WTC11 (cell line): Measurements from ENCODE around the gene C20orf204. TPM values are rescaled to one million over a fixed set of nuclear protein-coding genes. Genes with fewer than 3 reads are reported as not detected.

Source experiments
- ATAC-seq: fragments of 200-7000 bp; cut with Tn5 transposase; 2 replicates; pipeline ENCODE4 v1.10.0; 2021; ENCODE audit warnings: mild to moderate bottlenecking, moderate library complexity
- CTCF ChIA-PET: fragments of 300-600 bp; sonication (Branson Sonifier 250); formaldehyde crosslinking; loops from one replicate; lab custom pipeline; 2021; ENCODE audit warnings: antibody characterized with exemption; lab: Charles Lee
- POLR2A ChIA-PET: fragments of 350-600 bp; sonication (Branson Sonifier 250); formaldehyde crosslinking; loops from one replicate; lab custom pipeline; 2021; ENCODE audit warnings: antibody characterized with exemption; lab: Charles Lee
- DNase-seq: peaks from one replicate; pipeline ENCODE4 v3.0.0; 2021; ENCODE audit warnings: low spot score
- H3K27ac Mint-ChIP-seq: 2 replicates; pipeline ENCODE4 v1.8.0; 2021; ENCODE audit warnings: mixed read lengths
- H3K27me3 Mint-ChIP-seq: 2 replicates; pipeline ENCODE4 v1.8.0; 2021; ENCODE audit warnings: low read depth, mild to moderate bottlenecking, moderate library complexity, mixed read lengths
- H3K36me3 Mint-ChIP-seq: 2 replicates; pipeline ENCODE4 v1.8.0; 2021; ENCODE audit warnings: mixed read lengths
- H3K4me1 Mint-ChIP-seq: 2 replicates; pipeline ENCODE4 v1.8.0; 2022; ENCODE audit warnings: mixed read lengths
- H3K4me3 Mint-ChIP-seq: 2 replicates; pipeline ENCODE4 v1.8.0; 2021; ENCODE audit warnings: mild to moderate bottlenecking, moderate library complexity, mixed read lengths
- H3K9me3 Mint-ChIP-seq: 2 replicates; pipeline ENCODE4 v1.8.0; 2021; ENCODE audit warnings: mixed read lengths
- ATF2 ChIP-seq: sonication (generic); formaldehyde crosslinking; IDR thresholded peaks from 2 replicates; pipeline ENCODE4 v1.8.1; 2022; ENCODE audit warnings: low read depth, missing genetic modification reagents, borderline replicate concordance
- CREB1 ChIP-seq: sonication (generic); formaldehyde crosslinking; IDR thresholded peaks from 2 replicates; pipeline ENCODE4 v1.8.0; 2023; ENCODE audit warnings: mild to moderate bottlenecking, missing genetic modification reagents
- CREM ChIP-seq: sonication (generic); formaldehyde crosslinking; IDR thresholded peaks from 2 replicates; pipeline ENCODE4 v1.8.1; 2022; ENCODE audit warnings: mild to moderate bottlenecking, missing genetic modification reagents, moderate library complexity
- ELF4 ChIP-seq: sonication (generic); formaldehyde crosslinking; IDR thresholded peaks from 2 replicates; pipeline ENCODE4 v1.8.1; 2022; ENCODE audit warnings: low read depth, mild to moderate bottlenecking, moderate library complexity, missing genetic modification reagents
- EMX1 ChIP-seq: fragments of 250-450 bp; sonication (Bioruptor Pico); IDR thresholded peaks from 2 replicates; pipeline ENCODE4 v1.8.0; 2021; ENCODE audit warnings: mild to moderate bottlenecking
- FOXP4 ChIP-seq: sonication (generic); formaldehyde crosslinking; IDR thresholded peaks from 2 replicates; pipeline ENCODE4 v1.8.0; 2022; ENCODE audit warnings: mild to moderate bottlenecking, missing genetic modification reagents
- GRHL2 ChIP-seq: fragments of 250-450 bp; sonication (Bioruptor Pico); IDR thresholded peaks from 2 replicates; pipeline ENCODE4 v1.8.0; 2022; ENCODE audit warnings: mild to moderate bottlenecking, moderate library complexity; ENCODE audit not compliant: insufficient replicate concordance, severe bottlenecking
- JAZF1 ChIP-seq: fragments of 250-450 bp; sonication (Bioruptor Pico); IDR thresholded peaks from 2 replicates; pipeline ENCODE4 v1.9.0; 2021; ENCODE audit warnings: moderate library complexity, mild to moderate bottlenecking, inconsistent platforms
- JUN ChIP-seq: sonication (generic); formaldehyde crosslinking; IDR thresholded peaks from 2 replicates; pipeline ENCODE4 v1.8.0; 2023; ENCODE audit warnings: mild to moderate bottlenecking, missing genetic modification reagents
- NR1H2 ChIP-seq: sonication (generic); formaldehyde crosslinking; IDR thresholded peaks from 2 replicates; pipeline ENCODE4 v1.9.0; 2021; ENCODE audit warnings: mild to moderate bottlenecking, moderate library complexity, missing genetic modification reagents
- NR2C2 ChIP-seq: sonication (generic); formaldehyde crosslinking; IDR thresholded peaks from 2 replicates; pipeline ENCODE4 v1.8.0; 2022; ENCODE audit warnings: mild to moderate bottlenecking, missing genetic modification reagents
- TEAD1 ChIP-seq: sonication (generic); formaldehyde crosslinking; IDR thresholded peaks from 2 replicates; pipeline ENCODE4 v1.8.0; 2022; ENCODE audit warnings: mild to moderate bottlenecking, missing genetic modification reagents
- TP53 ChIP-seq: sonication (generic); formaldehyde crosslinking; IDR thresholded peaks from 2 replicates; pipeline ENCODE4 v1.8.1; 2023; ENCODE audit warnings: mild to moderate bottlenecking, missing genetic modification reagents
- USF2 ChIP-seq: sonication (generic); formaldehyde crosslinking; IDR thresholded peaks from 2 replicates; pipeline ENCODE4 v1.8.1; 2023; ENCODE audit warnings: mild to moderate bottlenecking, missing genetic modification reagents, moderate library complexity
- ZBTB21 ChIP-seq: sonication (generic); formaldehyde crosslinking; IDR thresholded peaks from 2 replicates; pipeline ENCODE4 v1.8.1; 2023; ENCODE audit warnings: mild to moderate bottlenecking, missing genetic modification reagents, borderline replicate concordance
- ZNF232 ChIP-seq: sonication (generic); formaldehyde crosslinking; IDR thresholded peaks from 2 replicates; pipeline ENCODE4 v1.8.0; 2022; ENCODE audit warnings: mild to moderate bottlenecking, missing genetic modification reagents
- ZNF263 ChIP-seq: sonication (generic); formaldehyde crosslinking; IDR thresholded peaks from 2 replicates; pipeline ENCODE4 v1.8.1; 2022; ENCODE audit warnings: low read depth, mild to moderate bottlenecking, moderate library complexity, missing genetic modification reagents
- ZNF396 ChIP-seq: fragments of 250-450 bp; sonication (Bioruptor Pico); IDR thresholded peaks from 2 replicates; pipeline ENCODE4 v1.8.0; 2021; ENCODE audit warnings: mild to moderate bottlenecking, moderate library complexity, borderline replicate concordance
- total RNA-seq: library from RNA; stranded (reverse); gene quantifications from 3 replicates; pipeline ENCODE4 v1.2.3, GENCODE V29; 2021
- TF ChIP-seq, protein P1 (sequence below): fragments of 200-600 bp; IDR thresholded peaks from 2 replicates; pipeline ENCODE4 v1.8.0; 2022; ENCODE audit warnings: antibody characterized with exemption
- TF ChIP-seq, protein P2 (sequence below): fragments of 250-450 bp; sonication (Bioruptor Pico); IDR thresholded peaks from 2 replicates; pipeline ENCODE4 v1.9.0; 2021; ENCODE audit warnings: mild to moderate bottlenecking
- TF ChIP-seq, protein P3 (sequence below): sonication (generic); formaldehyde crosslinking; IDR thresholded peaks from 2 replicates; pipeline ENCODE4 v1.8.0; 2022; ENCODE audit warnings: mild to moderate bottlenecking, missing genetic modification reagents
- TF ChIP-seq, protein P4 (sequence below): sonication (generic); formaldehyde crosslinking; IDR thresholded peaks from 2 replicates; pipeline ENCODE4 v1.8.0; 2023; ENCODE audit warnings: missing genetic modification reagents, mild to moderate bottlenecking, borderline replicate concordance

C20orf204 gene
- total RNA-seq, 1 experiment from 2014 or later: 2.1 TPM

GRCh38 chr20:64009811-64010387 is 26.1 kb upstream of the C20orf204 start (continued):
- TF ChIP-seq, protein P1, sequence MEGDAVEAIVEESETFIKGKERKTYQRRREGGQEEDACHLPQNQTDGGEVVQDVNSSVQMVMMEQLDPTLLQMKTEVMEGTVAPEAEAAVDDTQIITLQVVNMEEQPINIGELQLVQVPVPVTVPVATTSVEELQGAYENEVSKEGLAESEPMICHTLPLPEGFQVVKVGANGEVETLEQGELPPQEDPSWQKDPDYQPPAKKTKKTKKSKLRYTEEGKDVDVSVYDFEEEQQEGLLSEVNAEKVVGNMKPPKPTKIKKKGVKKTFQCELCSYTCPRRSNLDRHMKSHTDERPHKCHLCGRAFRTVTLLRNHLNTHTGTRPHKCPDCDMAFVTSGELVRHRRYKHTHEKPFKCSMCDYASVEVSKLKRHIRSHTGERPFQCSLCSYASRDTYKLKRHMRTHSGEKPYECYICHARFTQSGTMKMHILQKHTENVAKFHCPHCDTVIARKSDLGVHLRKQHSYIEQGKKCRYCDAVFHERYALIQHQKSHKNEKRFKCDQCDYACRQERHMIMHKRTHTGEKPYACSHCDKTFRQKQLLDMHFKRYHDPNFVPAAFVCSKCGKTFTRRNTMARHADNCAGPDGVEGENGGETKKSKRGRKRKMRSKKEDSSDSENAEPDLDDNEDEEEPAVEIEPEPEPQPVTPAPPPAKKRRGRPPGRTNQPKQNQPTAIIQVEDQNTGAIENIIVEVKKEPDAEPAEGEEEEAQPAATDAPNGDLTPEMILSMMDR: no peak
- TF ChIP-seq FOXP4: no peak
- TF ChIP-seq ZBTB21 (CRISPR knock-in tag): no peak
- TF ChIP-seq ZNF263 (CRISPR knock-in tag): no peak
- no peak for TF ChIP-seq GRHL2
- no peak for TF ChIP-seq JAZF1 (CRISPR knock-in tag)
- no peak for TF ChIP-seq USF2 (CRISPR knock-in tag)
- TF ChIP-seq CREB1 (CRISPR knock-in tag): no peak
- TF ChIP-seq NR2C2: no peak
- no peak for TF ChIP-seq ELF4 (CRISPR knock-in tag)
- TF ChIP-seq ZNF396: no peak

- Mint-ChIP-seq H3K4me1 (no peaks in the 10 kb centered on the region), H3K9me3 (peaks cover 9% of the 10 kb centered on the region), H3K36me3 (peaks cover 50% of the 10 kb centered on the region), H3K4me3 (no peak overlapping the region), H3K27me3 (no peaks in the 10 kb centered on the region), H3K27ac (no peak overlapping the region)
- ATAC-seq (no peak), DNase-seq (no peak)
- POLR2A ChIA-PET: no interaction called here
- CTCF ChIA-PET: no interaction called here
- TF ChIP-seq CREM (CRISPR knock-in tag) (no peak), ZBTB21 (CRISPR knock-in tag) (no peak), JUN (no peak), TEAD1 (CRISPR knock-in tag) (no peak), TP53 (CRISPR knock-in tag) (no peak), ATF2 (CRISPR knock-in tag) (no peak), EMX1 (CRISPR knock-in tag) (no peak), NR1H2 (no peak), ZNF232 (CRISPR knock-in tag) (no peak)
- TF ChIP-seq, protein P2, sequence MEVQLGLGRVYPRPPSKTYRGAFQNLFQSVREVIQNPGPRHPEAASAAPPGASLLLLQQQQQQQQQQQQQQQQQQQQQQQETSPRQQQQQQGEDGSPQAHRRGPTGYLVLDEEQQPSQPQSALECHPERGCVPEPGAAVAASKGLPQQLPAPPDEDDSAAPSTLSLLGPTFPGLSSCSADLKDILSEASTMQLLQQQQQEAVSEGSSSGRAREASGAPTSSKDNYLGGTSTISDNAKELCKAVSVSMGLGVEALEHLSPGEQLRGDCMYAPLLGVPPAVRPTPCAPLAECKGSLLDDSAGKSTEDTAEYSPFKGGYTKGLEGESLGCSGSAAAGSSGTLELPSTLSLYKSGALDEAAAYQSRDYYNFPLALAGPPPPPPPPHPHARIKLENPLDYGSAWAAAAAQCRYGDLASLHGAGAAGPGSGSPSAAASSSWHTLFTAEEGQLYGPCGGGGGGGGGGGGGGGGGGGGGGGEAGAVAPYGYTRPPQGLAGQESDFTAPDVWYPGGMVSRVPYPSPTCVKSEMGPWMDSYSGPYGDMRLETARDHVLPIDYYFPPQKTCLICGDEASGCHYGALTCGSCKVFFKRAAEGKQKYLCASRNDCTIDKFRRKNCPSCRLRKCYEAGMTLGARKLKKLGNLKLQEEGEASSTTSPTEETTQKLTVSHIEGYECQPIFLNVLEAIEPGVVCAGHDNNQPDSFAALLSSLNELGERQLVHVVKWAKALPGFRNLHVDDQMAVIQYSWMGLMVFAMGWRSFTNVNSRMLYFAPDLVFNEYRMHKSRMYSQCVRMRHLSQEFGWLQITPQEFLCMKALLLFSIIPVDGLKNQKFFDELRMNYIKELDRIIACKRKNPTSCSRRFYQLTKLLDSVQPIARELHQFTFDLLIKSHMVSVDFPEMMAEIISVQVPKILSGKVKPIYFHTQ (CRISPR knock-in tag): no peak
- TF ChIP-seq, protein P3, sequence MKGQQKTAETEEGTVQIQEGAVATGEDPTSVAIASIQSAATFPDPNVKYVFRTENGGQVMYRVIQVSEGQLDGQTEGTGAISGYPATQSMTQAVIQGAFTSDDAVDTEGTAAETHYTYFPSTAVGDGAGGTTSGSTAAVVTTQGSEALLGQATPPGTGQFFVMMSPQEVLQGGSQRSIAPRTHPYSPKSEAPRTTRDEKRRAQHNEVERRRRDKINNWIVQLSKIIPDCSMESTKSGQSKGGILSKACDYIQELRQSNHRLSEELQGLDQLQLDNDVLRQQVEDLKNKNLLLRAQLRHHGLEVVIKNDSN (CRISPR knock-in tag): no peak
- TF ChIP-seq, protein P4, sequence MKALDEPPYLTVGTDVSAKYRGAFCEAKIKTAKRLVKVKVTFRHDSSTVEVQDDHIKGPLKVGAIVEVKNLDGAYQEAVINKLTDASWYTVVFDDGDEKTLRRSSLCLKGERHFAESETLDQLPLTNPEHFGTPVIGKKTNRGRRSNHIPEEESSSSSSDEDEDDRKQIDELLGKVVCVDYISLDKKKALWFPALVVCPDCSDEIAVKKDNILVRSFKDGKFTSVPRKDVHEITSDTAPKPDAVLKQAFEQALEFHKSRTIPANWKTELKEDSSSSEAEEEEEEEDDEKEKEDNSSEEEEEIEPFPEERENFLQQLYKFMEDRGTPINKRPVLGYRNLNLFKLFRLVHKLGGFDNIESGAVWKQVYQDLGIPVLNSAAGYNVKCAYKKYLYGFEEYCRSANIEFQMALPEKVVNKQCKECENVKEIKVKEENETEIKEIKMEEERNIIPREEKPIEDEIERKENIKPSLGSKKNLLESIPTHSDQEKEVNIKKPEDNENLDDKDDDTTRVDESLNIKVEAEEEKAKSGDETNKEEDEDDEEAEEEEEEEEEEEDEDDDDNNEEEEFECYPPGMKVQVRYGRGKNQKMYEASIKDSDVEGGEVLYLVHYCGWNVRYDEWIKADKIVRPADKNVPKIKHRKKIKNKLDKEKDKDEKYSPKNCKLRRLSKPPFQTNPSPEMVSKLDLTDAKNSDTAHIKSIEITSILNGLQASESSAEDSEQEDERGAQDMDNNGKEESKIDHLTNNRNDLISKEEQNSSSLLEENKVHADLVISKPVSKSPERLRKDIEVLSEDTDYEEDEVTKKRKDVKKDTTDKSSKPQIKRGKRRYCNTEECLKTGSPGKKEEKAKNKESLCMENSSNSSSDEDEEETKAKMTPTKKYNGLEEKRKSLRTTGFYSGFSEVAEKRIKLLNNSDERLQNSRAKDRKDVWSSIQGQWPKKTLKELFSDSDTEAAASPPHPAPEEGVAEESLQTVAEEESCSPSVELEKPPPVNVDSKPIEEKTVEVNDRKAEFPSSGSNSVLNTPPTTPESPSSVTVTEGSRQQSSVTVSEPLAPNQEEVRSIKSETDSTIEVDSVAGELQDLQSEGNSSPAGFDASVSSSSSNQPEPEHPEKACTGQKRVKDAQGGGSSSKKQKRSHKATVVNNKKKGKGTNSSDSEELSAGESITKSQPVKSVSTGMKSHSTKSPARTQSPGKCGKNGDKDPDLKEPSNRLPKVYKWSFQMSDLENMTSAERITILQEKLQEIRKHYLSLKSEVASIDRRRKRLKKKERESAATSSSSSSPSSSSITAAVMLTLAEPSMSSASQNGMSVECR (CRISPR knock-in tag): no peak
Observed at GRCh38 chr20:64010711-64011237, 25.2 kb upstream of the C20orf204 start.
